Keratinocyte (primary cell): Measurements from ENCODE around the gene MS4A6A. TPM values are rescaled to one million over a fixed set of nuclear protein-coding genes. Genes with fewer than 3 reads are reported as not detected.

Source experiments
- DNase-seq: peaks from one replicate; pipeline ENCODE4 v3.0.0-alpha.2; 2011; ENCODE audit warnings: low read depth, missing footprints, low spot score
- FAIRE-seq: peaks from 2 replicates; lab custom pipeline; 2011; peaks lifted over from hg19 to GRCh38; lab: Jason Lieb, UNC
- H2AFZ ChIP-seq: 2 replicates; pipeline ENCODE4 v1.6.0; 2012; ENCODE audit warnings: low read length, control low read depth, inconsistent platforms; ENCODE audit not compliant: control insufficient read depth
- H3K27ac ChIP-seq: 2 replicates; pipeline ENCODE4 v1.5.1; 2011; ENCODE audit warnings: low read length; ENCODE audit not compliant: control insufficient read depth, insufficient read depth
- H3K27me3 ChIP-seq: 3 replicates; pipeline ENCODE4 v1.6.0; 2011; ENCODE audit warnings: low read length; ENCODE audit not compliant: control insufficient read depth, insufficient read depth; ENCODE audit errors: extremely low read depth
- H3K36me3 ChIP-seq, 2 experiments: 2 replicates in 1 of 2; 3 replicates in 1 of 2; pipeline ENCODE4 v1.5.1; 2011; ENCODE audit warnings: low read length in 2 of 2, mild to moderate bottlenecking in 1 of 2; ENCODE audit not compliant: control insufficient read depth in 2 of 2, insufficient read depth in 2 of 2; ENCODE audit errors: extremely low read depth in 1 of 2
- H3K4me1 ChIP-seq: 3 replicates; pipeline ENCODE4 v1.5.1; 2011; ENCODE audit warnings: low read length; ENCODE audit not compliant: control insufficient read depth, insufficient read depth; ENCODE audit errors: extremely low read depth
- H3K4me2 ChIP-seq: 3 replicates; pipeline ENCODE4 v1.6.0; 2011; ENCODE audit warnings: low read depth, low read length; ENCODE audit not compliant: control insufficient read depth, insufficient read depth; ENCODE audit errors: extremely low read depth
- H3K4me3 ChIP-seq, 3 experiments: fragments of 200-600 bp in 1 of 3; sonication (generic) in 1 of 3; 2 replicates in 2 of 3; 3 replicates in 1 of 3; pipeline ENCODE4 v1.5.1; 2011 to 2016; ENCODE audit warnings: low read length in 3 of 3, mild to moderate bottlenecking in 3 of 3, control low read depth in 2 of 3, inconsistent platforms in 1 of 3, low read depth in 1 of 3, mixed read lengths in 1 of 3, mixed run types in 1 of 3, moderate library complexity in 1 of 3; ENCODE audit not compliant: control insufficient read depth in 2 of 3, insufficient read depth in 2 of 3; ENCODE audit errors: extremely low read depth in 1 of 3
- H3K79me2 ChIP-seq: 2 replicates; pipeline ENCODE4 v1.6.0; 2012; ENCODE audit warnings: low read length; ENCODE audit not compliant: control insufficient read depth, insufficient read depth
- H3K9ac ChIP-seq: 3 replicates; pipeline ENCODE4 v1.6.0; 2011; ENCODE audit warnings: low read length; ENCODE audit not compliant: control insufficient read depth, insufficient read depth; ENCODE audit errors: extremely low read depth
- H3K9me1 ChIP-seq: 3 replicates; pipeline ENCODE4 v1.6.0; 2011; ENCODE audit warnings: low read length; ENCODE audit not compliant: control insufficient read depth, insufficient read depth; ENCODE audit errors: extremely low read depth
- H3K9me3 ChIP-seq: 2 replicates; pipeline ENCODE4 v1.5.1; 2012; ENCODE audit warnings: low read depth, low read length; ENCODE audit not compliant: control insufficient read depth
- H4K20me1 ChIP-seq: 3 replicates; pipeline ENCODE4 v1.6.0; 2011; ENCODE audit warnings: low read length; ENCODE audit not compliant: control insufficient read depth, insufficient read depth; ENCODE audit errors: extremely low read depth
- EZH2 ChIP-seq: IDR thresholded peaks from one replicate; pipeline ENCODE4 v1.6.1; 2012; ENCODE audit warnings: inconsistent platforms, mild to moderate bottlenecking, low read length, moderate library complexity
- dilution Hi-C: fragments of 300-500 bp; cut with MboI; formaldehyde crosslinking; loops from one replicate; pipeline ENCODE4 v1.7.0; 2020; ENCODE audit warnings: low sequenced_read_pairs; ENCODE audit not compliant: extremely low pct_ligation_motif_present
- polyA plus RNA-seq, 5 experiments: library from polyadenylated mRNA; depleted of rRNA in 3 of 5; stranded (reverse) in 3 of 5; stranded (forward) in 1 of 5; unstranded in 1 of 5; fragments of >200 nt; gene quantifications; 1 replicate in 1 of 5; 2 replicates in 3 of 5; 3 replicates in 1 of 5; pipeline versions ENCODE4 v1.2.1 to v1.2.3, GENCODE V29; 2011 to 2012; ENCODE audit warnings: missing spikeins in 2 of 5, low read depth in 1 of 5, low replicate concordance in 1 of 5
- TF ChIP-seq, protein P1 (sequence below), 3 experiments: IDR thresholded peaks in 1 of 3; conservative IDR thresholded peaks in 1 of 3; optimal IDR thresholded peaks in 1 of 3; 2 replicates in 2 of 3; 3 replicates in 1 of 3; pipeline versions ENCODE3 to v1.5.1; 2011; ENCODE audit warnings: low read length in 3 of 3, mild to moderate bottlenecking in 3 of 3, moderate library complexity in 2 of 3, control low read depth in 1 of 3, inconsistent platforms in 1 of 3; ENCODE audit not compliant: insufficient read depth in 2 of 3; ENCODE audit errors: extremely low read depth in 1 of 3

Gene MS4A6A
- polyA plus RNA-seq, 1 donor (not counting 4 experiments of a cell fraction or from before 2014, with no cell fraction given), result not detected

- dilution Hi-C loops, result no loop called here
Observed at GRCh38 chr11:60131912-60132311, 51.0 kb downstream of the MS4A6A start.

DNA sequence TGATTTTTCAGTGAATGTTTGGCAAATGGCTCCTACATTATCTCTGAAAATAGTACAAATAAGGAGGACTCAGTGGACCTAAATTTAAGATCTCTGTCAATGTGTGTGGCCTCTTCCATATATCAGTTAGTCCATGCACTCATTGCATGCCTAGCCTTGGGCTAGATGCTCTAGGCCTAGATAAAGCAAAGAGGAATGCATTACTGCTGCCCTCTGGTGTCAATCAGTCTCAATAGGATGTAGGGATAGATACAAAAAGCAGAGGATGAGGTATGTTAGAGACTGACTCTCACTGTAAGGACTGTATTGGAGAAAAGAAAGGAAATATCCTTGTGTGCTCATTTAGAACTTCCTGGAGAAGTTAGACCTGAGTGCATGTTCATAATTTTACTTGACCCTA is 52.4 kb downstream of the MS4A6A start:
- TF ChIP-seq, protein P1, sequence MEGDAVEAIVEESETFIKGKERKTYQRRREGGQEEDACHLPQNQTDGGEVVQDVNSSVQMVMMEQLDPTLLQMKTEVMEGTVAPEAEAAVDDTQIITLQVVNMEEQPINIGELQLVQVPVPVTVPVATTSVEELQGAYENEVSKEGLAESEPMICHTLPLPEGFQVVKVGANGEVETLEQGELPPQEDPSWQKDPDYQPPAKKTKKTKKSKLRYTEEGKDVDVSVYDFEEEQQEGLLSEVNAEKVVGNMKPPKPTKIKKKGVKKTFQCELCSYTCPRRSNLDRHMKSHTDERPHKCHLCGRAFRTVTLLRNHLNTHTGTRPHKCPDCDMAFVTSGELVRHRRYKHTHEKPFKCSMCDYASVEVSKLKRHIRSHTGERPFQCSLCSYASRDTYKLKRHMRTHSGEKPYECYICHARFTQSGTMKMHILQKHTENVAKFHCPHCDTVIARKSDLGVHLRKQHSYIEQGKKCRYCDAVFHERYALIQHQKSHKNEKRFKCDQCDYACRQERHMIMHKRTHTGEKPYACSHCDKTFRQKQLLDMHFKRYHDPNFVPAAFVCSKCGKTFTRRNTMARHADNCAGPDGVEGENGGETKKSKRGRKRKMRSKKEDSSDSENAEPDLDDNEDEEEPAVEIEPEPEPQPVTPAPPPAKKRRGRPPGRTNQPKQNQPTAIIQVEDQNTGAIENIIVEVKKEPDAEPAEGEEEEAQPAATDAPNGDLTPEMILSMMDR (optimal IDR thresholded peaks at IDR 0.05 in 1 of 3, IDR thresholded peaks at IDR 0.05 in 1 of 3, conservative IDR thresholded peaks at IDR 0.05 in 1 of 3; ENCODE audit: extremely low read depth in 1 of 3, insufficient read depth in 2 of 3, low read length in 3 of 3), result peak; percentile 24 to 52 (median 31)
- TF ChIP-seq EZH2, result no peak
- H3K36me3 ChIP-seq, result no peaks in the 10 kb centered on the region
- no peaks in the 10 kb centered on the region for H3K79me2 ChIP-seq
- H4K20me1 ChIP-seq, result no peaks in the 10 kb centered on the region
- no peak overlapping the region for H3K9ac ChIP-seq
- H3K4me2 ChIP-seq, result no peak overlapping the region
- no peak for FAIRE-seq
- no peak for DNase-seq
- H2AFZ ChIP-seq, result no peak overlapping the region
- no peaks in the 10 kb centered on the region for H3K27me3 ChIP-seq
- H3K4me1 ChIP-seq, result peaks cover 11% of the 10 kb centered on the region
- H3K4me3 ChIP-seq, result no peak overlapping the region
- dilution Hi-C loops, result no loop called here
- no peak overlapping the region for H3K27ac ChIP-seq
- H3K9me3 ChIP-seq, result no peaks in the 10 kb centered on the region
- H3K9me1 ChIP-seq, result no peaks in the 10 kb centered on the region

More at GRCh38 chr11:60131912-60132311, 51.0 kb downstream of the MS4A6A start:
- Histone ChIP-seq H3K9me3 (no peaks in the 10 kb centered on the region), H3K9ac (no peak overlapping the region), H3K79me2 (no peaks in the 10 kb centered on the region), H3K4me3 (no peak overlapping the region), H3K27me3 (no peaks in the 10 kb centered on the region), H3K4me2 (no peak overlapping the region), H3K36me3 (no peaks in the 10 kb centered on the region), H3K27ac (no peak overlapping the region), H3K9me1 (no peaks in the 10 kb centered on the region), H3K4me1 (peaks cover 7% of the 10 kb centered on the region), H4K20me1 (no peaks in the 10 kb centered on the region), H2AFZ (no peak overlapping the region)
- FAIRE-seq (no peak), DNase-seq (no peak)
- TF ChIP-seq, protein P1 (optimal IDR thresholded peaks at IDR 0.05 in 1 of 3, IDR thresholded peaks at IDR 0.05 in 1 of 3, conservative IDR thresholded peaks at IDR 0.05 in 1 of 3; ENCODE audit: extremely low read depth in 1 of 3, insufficient read depth in 2 of 3, low read length in 3 of 3), result no peak
- no peak for TF ChIP-seq EZH2
